ENCODE data around the gene DENND1A.

DNA sequence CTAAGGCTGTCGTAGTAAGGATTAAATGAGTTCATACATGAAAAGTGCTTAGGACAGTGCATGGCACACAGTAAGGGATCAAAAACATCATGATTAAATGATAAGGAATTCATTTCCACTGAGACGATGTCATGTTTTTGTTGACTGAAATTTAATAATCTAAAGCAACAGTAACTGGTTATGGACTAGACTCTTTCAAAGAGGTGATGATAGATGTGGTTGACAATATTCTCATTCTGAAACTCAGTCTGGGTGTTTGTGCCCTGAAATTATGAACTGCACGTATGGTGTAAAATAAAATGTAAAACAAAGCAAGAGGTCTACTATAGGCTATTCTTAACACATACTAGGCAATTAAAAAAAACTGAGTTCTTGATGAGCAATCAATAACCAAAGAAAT, 280.0 kb downstream of the DENND1A start:
- TF ChIP-seq, protein P1, sequence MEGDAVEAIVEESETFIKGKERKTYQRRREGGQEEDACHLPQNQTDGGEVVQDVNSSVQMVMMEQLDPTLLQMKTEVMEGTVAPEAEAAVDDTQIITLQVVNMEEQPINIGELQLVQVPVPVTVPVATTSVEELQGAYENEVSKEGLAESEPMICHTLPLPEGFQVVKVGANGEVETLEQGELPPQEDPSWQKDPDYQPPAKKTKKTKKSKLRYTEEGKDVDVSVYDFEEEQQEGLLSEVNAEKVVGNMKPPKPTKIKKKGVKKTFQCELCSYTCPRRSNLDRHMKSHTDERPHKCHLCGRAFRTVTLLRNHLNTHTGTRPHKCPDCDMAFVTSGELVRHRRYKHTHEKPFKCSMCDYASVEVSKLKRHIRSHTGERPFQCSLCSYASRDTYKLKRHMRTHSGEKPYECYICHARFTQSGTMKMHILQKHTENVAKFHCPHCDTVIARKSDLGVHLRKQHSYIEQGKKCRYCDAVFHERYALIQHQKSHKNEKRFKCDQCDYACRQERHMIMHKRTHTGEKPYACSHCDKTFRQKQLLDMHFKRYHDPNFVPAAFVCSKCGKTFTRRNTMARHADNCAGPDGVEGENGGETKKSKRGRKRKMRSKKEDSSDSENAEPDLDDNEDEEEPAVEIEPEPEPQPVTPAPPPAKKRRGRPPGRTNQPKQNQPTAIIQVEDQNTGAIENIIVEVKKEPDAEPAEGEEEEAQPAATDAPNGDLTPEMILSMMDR (conservative IDR thresholded peaks at IDR 0.05; ENCODE audit: low read length): no peak
- TF ChIP-seq EZH2phosphoT487 (IDR thresholded peaks at IDR 0.05; ENCODE audit: borderline replicate concordance): no peak
